Measurements from ENCODE around the gene TUBGCP3. TPM values are rescaled to one million over a fixed set of nuclear protein-coding genes. Genes with fewer than 3 reads are reported as not detected.
A peak's percentile ranks its signal among the peaks of the same experiment; 100 is the strongest.

Gene TUBGCP3
- total RNA-seq, 6 donors from 2014 or later: 27.7 to 50.3 (median 34.9) TPM

- Histone ChIP-seq H3K27ac (no peak overlapping the region), H3K36me3 (no peaks in the 10 kb centered on the region), H3K9me3 (no peaks in the 10 kb centered on the region), H3K27me3 (no peaks in the 10 kb centered on the region), H3K4me3 (no peak overlapping the region), H3K4me1 (peaks cover 27 to 47% (median 34%) of the 10 kb centered on the region in 4 donors)
- ATAC-seq (ENCODE audit: low FRiP score in 2 of 2): no peak
- DNase-seq: no peak
- WGBS, 2 donors: 76 to 88% methylated on average over 4 of the region's 4 CpGs
- TF ChIP-seq EP300 (IDR thresholded peaks at IDR 0.05) (no peak), POLR2A (IDR thresholded peaks at IDR 0.05) (no peak), POLR2AphosphoS5 (IDR thresholded peaks at IDR 0.05) (no peak), CTCF (IDR thresholded peaks at IDR 0.05) (no peak)
Observed at GRCh38 chr13:112576191-112576590, 11.8 kb downstream of the TUBGCP3 start.

GRCh38 chr13:112575675-112576074 lies 12.3 kb downstream of the TUBGCP3 start:
- no peak for DNase-seq
- WGBS, 2 donors: 87 to 88% methylated on average over 5 of the region's 5 CpGs
- H3K27ac ChIP-seq: peak overlapping the region in 1 of 4 donors; percentile 30

GRCh38 chr13:112574834-112575613 lies 12.9 kb downstream of the TUBGCP3 start:
- DNase-seq (no peak), ATAC-seq (ENCODE audit: low FRiP score in 2 of 2) (peak in 1 of 2 donors; percentile 49)
- Histone ChIP-seq H3K27me3 (no peaks in the 10 kb centered on the region), H3K27ac (peak overlapping the region; percentile 30 to 63 (median 46)), H3K36me3 (no peaks in the 10 kb centered on the region), H3K4me3 (no peak overlapping the region), H3K9me3 (no peaks in the 10 kb centered on the region), H3K4me1 (peaks cover 27 to 51% (median 31%) of the 10 kb centered on the region in 4 donors)
- TF ChIP-seq CTCF (IDR thresholded peaks at IDR 0.05) (no peak), EP300 (IDR thresholded peaks at IDR 0.05) (no peak), POLR2AphosphoS5 (IDR thresholded peaks at IDR 0.05) (no peak), POLR2A (IDR thresholded peaks at IDR 0.05) (no peak)
- 53 to 60% methylated on average over 7 of the region's 7 CpGs for WGBS, 2 donors

More at GRCh38 chr13:112575675-112576074, 12.3 kb downstream of the TUBGCP3 start:
- Histone ChIP-seq H3K9me3 (no peaks in the 10 kb centered on the region), H3K27me3 (no peaks in the 10 kb centered on the region), H3K4me3 (no peak overlapping the region), H3K36me3 (no peaks in the 10 kb centered on the region), H3K4me1 (peaks cover 27 to 51% (median 32%) of the 10 kb centered on the region in 4 donors)
- ATAC-seq (ENCODE audit: low FRiP score in 2 of 2): no peak
- TF ChIP-seq EP300 (IDR thresholded peaks at IDR 0.05): no peak
- no peak for TF ChIP-seq POLR2A (IDR thresholded peaks at IDR 0.05)
- TF ChIP-seq CTCF (IDR thresholded peaks at IDR 0.05): no peak
- no peak for TF ChIP-seq POLR2AphosphoS5 (IDR thresholded peaks at IDR 0.05)

- ATAC-seq (ENCODE audit: low FRiP score in 2 of 2) (no peak), DNase-seq (no peak)
- Histone ChIP-seq H3K4me1 (peaks cover 27 to 51% (median 33%) of the 10 kb centered on the region in 4 donors), H3K27ac (peak overlapping the region; percentile 30 to 63 (median 46)), H3K27me3 (no peaks in the 10 kb centered on the region), H3K4me3 (no peak overlapping the region), H3K36me3 (no peaks in the 10 kb centered on the region), H3K9me3 (no peaks in the 10 kb centered on the region)
- 45 to 62% methylated on average over 1 of the region's 1 CpG for WGBS, 2 donors
- no peak for TF ChIP-seq POLR2A (IDR thresholded peaks at IDR 0.05)
- no peak for TF ChIP-seq CTCF (IDR thresholded peaks at IDR 0.05)
Observed at GRCh38 chr13:112574416-112574815, 13.5 kb downstream of the TUBGCP3 start.

Measured in upper lobe of left lung (tissue), 6 donors.